H1 (cell line): ENCODE measurements around the gene MACROD1.

Source experiments
- KDM1A ChIP-seq: fragments of 200-600, 300-600 bp; sonication (generic); IDR thresholded peaks from 2 replicates; pipeline ENCODE4 v1.7.1; 2016; ENCODE audit warnings: mild to moderate bottlenecking, low read length, borderline replicate concordance
- POLR2A ChIP-seq, 2 experiments: IDR thresholded peaks; 1 replicate in 1 of 2; 2 replicates in 1 of 2; pipeline ENCODE4 v1.6.1; 2011; ENCODE audit warnings: low read depth in 2 of 2, low read length in 2 of 2, mild to moderate bottlenecking in 2 of 2; ENCODE audit errors: control extremely low read depth in 1 of 2
- TCF12 ChIP-seq: IDR thresholded peaks from 2 replicates; pipeline ENCODE4 v1.6.1; 2011; ENCODE audit warnings: low read depth, mild to moderate bottlenecking, low read length
- TF ChIP-seq, protein P1 (sequence below), 3 experiments: IDR thresholded peaks; 1 replicate in 2 of 3; 2 replicates in 1 of 3; pipeline versions ENCODE4 v1.5.1 to v1.6.1; 2011; ENCODE audit warnings: low read length in 3 of 3, mild to moderate bottlenecking in 3 of 3, inconsistent platforms in 2 of 3, low read depth in 1 of 3, moderate library complexity in 1 of 3; ENCODE audit not compliant: insufficient read depth in 1 of 3; ENCODE audit errors: control extremely low read depth in 1 of 3
- TF ChIP-seq, protein P2 (sequence below): IDR thresholded peaks from 2 replicates; pipeline ENCODE4 v1.6.1; 2011; ENCODE audit warnings: low read length, improper control_type of control experiment

DNA sequence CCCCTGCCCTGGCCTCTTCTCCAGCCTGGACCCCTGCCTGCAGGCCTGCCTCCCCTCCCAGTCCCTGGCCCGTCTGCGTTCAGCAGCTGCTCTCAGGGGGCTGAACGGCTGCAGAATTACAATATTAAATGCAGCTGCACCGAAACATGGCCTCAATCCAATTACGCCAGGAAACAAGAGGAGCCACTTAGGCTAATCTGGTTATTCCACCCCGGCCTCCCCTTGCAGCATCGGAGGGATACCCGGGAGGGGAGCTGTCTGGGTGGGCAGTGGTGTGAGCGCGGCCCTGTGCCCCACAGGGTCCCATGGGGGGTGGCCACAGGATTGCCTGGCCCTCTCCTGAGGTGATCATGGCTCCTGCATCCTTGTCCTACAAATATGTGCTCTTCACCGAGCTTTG lies 87.6 kb downstream of the MACROD1 start:
- TF ChIP-seq, protein P1, sequence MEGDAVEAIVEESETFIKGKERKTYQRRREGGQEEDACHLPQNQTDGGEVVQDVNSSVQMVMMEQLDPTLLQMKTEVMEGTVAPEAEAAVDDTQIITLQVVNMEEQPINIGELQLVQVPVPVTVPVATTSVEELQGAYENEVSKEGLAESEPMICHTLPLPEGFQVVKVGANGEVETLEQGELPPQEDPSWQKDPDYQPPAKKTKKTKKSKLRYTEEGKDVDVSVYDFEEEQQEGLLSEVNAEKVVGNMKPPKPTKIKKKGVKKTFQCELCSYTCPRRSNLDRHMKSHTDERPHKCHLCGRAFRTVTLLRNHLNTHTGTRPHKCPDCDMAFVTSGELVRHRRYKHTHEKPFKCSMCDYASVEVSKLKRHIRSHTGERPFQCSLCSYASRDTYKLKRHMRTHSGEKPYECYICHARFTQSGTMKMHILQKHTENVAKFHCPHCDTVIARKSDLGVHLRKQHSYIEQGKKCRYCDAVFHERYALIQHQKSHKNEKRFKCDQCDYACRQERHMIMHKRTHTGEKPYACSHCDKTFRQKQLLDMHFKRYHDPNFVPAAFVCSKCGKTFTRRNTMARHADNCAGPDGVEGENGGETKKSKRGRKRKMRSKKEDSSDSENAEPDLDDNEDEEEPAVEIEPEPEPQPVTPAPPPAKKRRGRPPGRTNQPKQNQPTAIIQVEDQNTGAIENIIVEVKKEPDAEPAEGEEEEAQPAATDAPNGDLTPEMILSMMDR (IDR thresholded peaks at IDR 0.05; ENCODE audit: control extremely low read depth in 1 of 3, insufficient read depth in 1 of 3, low read depth in 1 of 3, low read length in 3 of 3): no peak
- TF ChIP-seq, protein P2, sequence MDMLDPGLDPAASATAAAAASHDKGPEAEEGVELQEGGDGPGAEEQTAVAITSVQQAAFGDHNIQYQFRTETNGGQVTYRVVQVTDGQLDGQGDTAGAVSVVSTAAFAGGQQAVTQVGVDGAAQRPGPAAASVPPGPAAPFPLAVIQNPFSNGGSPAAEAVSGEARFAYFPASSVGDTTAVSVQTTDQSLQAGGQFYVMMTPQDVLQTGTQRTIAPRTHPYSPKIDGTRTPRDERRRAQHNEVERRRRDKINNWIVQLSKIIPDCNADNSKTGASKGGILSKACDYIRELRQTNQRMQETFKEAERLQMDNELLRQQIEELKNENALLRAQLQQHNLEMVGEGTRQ: no peak
- TF ChIP-seq POLR2A (IDR thresholded peaks at IDR 0.05; ENCODE audit: control extremely low read depth in 1 of 2, low read depth in 2 of 2, low read length in 2 of 2) (no peak), TCF12 (no peak), KDM1A (no peak)
